Measurements from ENCODE around the gene AMPD2. TPM values are rescaled to one million over a fixed set of nuclear protein-coding genes. Genes with fewer than 3 reads are reported as not detected.

The AMPD2 gene
- total and polyA plus RNA-seq, 2 of the 8 experiments (the other 6 are each of a cell fraction or from before 2014, with no cell fraction given) = 37.2 to 67.7 TPM

- TF ChIP-seq MAFK (IDR thresholded peaks at IDR 0.05; ENCODE audit: low read depth, low read length) = no peak
- TF ChIP-seq YY1 (IDR thresholded peaks at IDR 0.05; ENCODE audit: low read depth, low read length) = no peak
- no peak for TF ChIP-seq CREB1 (IDR thresholded peaks at IDR 0.05)
- no peak for TF ChIP-seq TCF12 (IDR thresholded peaks at IDR 0.05; ENCODE audit: low read depth, low read length)
- no peak for TF ChIP-seq CEBPB (IDR thresholded peaks at IDR 0.05; ENCODE audit: low read depth, low read length)
- TF ChIP-seq CTCF (IDR thresholded peaks at IDR 0.05; ENCODE audit: control extremely low read depth in 1 of 3, insufficient read depth in 1 of 3, low read depth in 1 of 3, low read length in 3 of 3) = no peak
Measured at GRCh38 chr1:109611308-109611990, 8.2 kb upstream of the AMPD2 start (continued).

Data from H1 (cell line).